Activated CD4-positive, alpha-beta T cell treated with anti-CD3 and anti-CD28 coated beads, Interleukin-2, amount 10 ng/mL, durations not matched to agents 7 days and 5 days (primary cell): Measurements from ENCODE around the gene HNRNPCL4. TPM values are rescaled to one million over a fixed set of nuclear protein-coding genes. Genes with fewer than 3 reads are reported as not detected.
"Not testable (repeated sequence)": the region's sequence is repeated elsewhere in the genome, so short reads cannot be mapped to it uniquely, and the experiment has no call there.

Experiments used
- CTCF ChIA-PET: fragments of 350-600 bp; sonication (Branson Sonifier 250); formaldehyde crosslinking; loops from one replicate; lab custom pipeline; 2021; ENCODE audit warnings: antibody characterized with exemption; lab: Charles Lee
- POLR2A ChIA-PET: fragments of 350-600 bp; sonication (Branson Sonifier 250); formaldehyde crosslinking; loops from one replicate; lab custom pipeline; 2021; ENCODE audit warnings: antibody characterized with exemption; lab: Charles Lee
- DNase-seq: peaks from one replicate; pipeline ENCODE4 v3.0.0-alpha.2; 2020
- H3K27ac Mint-ChIP-seq: one replicate; pipeline ENCODE4 v1.8.0; 2021; ENCODE audit warnings: mild to moderate bottlenecking, moderate library complexity, mixed read lengths
- H3K27me3 Mint-ChIP-seq: one replicate; pipeline ENCODE4 v1.8.0; 2021; ENCODE audit warnings: mixed read lengths
- H3K36me3 Mint-ChIP-seq: one replicate; pipeline ENCODE4 v1.8.0; 2021; ENCODE audit warnings: low read depth, mixed read lengths
- H3K4me1 Mint-ChIP-seq: one replicate; pipeline ENCODE4 v1.8.0; 2021; ENCODE audit warnings: mixed read lengths
- H3K4me3 Mint-ChIP-seq: one replicate; pipeline ENCODE4 v1.8.0; 2021; ENCODE audit warnings: mild to moderate bottlenecking, moderate library complexity, mixed read lengths
- H3K9me3 Mint-ChIP-seq: one replicate; pipeline ENCODE4 v1.8.0; 2021; ENCODE audit warnings: mixed read lengths
- total RNA-seq, 2 experiments: library from RNA; stranded (reverse); gene quantifications; one replicate each; pipeline ENCODE4 v1.2.3, GENCODE V29; 2021

HNRNPCL4 gene
- total RNA-seq, result not detected

DNA sequence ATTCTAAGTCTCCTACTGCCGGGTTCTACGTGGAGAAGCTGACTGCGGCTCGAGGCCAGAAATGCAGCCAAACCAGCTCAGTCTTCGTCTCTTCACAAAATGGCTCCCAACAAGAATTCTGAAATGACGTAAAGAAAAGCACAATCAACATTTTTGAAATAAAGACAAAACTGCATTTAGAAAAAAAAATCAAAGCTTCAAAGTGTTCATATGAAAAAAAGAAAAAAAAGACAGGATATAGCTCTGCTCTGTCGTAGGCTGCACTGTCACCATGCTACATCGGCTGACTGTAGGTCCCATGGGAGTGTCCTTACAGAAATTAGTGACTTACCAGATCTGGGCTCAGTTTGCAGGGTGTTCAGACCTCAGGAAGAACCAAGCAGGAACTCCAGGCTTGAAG lies at the start of gene HNRNPCL4:
Gene HNRNPCL4 (minus strand): TSS at position 101 of the 400 bp plus-strand sequence. CDS start 164 bp downstream, outside the sequence.
- H3K4me1 Mint-ChIP-seq, H3K27ac Mint-ChIP-seq, H3K27me3 Mint-ChIP-seq, POLR2A ChIA-PET, H3K4me3 Mint-ChIP-seq, H3K36me3 Mint-ChIP-seq, CTCF ChIA-PET, DNase-seq, H3K9me3 Mint-ChIP-seq: not testable (repeated sequence)

DNA sequence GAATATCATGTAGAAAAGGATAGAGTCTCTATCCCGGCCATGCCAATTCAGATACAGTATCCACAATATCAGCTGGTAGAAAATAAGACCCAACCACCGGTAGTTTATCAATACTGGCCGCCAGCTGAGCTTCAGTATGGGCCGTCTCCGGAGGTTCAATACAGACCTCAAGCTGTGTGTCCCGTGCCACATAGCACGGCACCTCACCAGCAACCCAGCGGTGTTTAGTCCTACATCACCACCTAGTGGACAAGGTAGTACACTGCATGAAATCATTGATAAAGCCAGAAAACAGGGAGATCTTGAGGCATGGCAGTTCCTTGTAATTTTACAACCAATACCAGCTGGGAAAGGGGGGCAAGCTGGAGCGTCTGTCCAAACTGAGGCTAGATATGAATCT lies 43.3 kb upstream of the HNRNPCL4 start:
- H3K4me3 Mint-ChIP-seq, H3K27ac Mint-ChIP-seq, H3K9me3 Mint-ChIP-seq, H3K36me3 Mint-ChIP-seq, CTCF ChIA-PET, H3K4me1 Mint-ChIP-seq, H3K27me3 Mint-ChIP-seq, POLR2A ChIA-PET, DNase-seq: not testable (repeated sequence)

DNA sequence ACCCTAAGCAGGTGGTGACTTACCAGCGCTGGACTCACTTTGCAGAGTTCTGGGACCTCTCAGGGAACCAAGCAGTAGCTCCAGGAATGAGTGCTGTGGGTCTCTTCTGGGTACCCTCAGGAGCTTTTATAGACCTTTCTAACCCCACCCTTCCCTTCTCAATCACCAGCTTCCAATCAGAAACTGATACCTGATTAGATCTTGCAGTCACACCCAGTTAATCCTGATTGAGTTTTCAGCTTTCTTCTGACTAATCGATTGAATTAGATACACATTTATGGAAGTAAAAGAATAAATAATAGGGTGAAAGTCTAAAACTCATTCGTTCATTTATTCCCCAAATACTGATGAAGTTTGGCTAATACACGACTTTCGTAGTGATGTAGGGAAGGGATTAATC lies 35.9 kb upstream of the HNRNPCL4 start, which contains the start of gene PRAMEF13:
Gene PRAMEF13 (minus strand): TSS at position 101 of the 400 bp plus-strand sequence. CDS start 1,820 bp downstream, outside the sequence.
- H3K4me3 Mint-ChIP-seq, H3K27ac Mint-ChIP-seq, CTCF ChIA-PET, H3K4me1 Mint-ChIP-seq, H3K27me3 Mint-ChIP-seq, POLR2A ChIA-PET, H3K36me3 Mint-ChIP-seq, DNase-seq, H3K9me3 Mint-ChIP-seq: not testable (repeated sequence)

DNA sequence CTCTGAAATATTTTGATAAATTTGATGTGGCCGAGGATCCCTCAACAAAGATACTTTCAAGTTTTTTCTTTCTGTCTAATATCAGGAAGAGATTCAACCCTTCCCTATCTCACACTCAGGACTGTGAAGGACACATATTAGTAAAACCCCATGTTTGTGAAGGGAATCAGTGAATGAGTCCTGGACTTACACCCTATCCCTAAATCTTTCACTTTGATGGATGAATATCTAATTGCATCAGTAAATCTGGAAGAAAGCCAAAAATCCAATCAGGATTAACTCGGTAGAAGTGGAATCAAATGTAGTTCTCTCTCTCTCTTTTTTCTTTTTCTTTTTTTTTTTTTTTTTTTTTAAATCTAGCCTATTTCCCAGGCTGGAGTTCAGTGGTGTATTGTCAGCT lies 6.1 kb upstream of the HNRNPCL4 start, which contains the start of gene PRAMEF9:
Gene PRAMEF9 (plus strand): TSS at position 301 of the 400 bp plus-strand sequence. CDS start 3,433 bp downstream, outside the sequence.
- POLR2A ChIA-PET, DNase-seq, H3K36me3 Mint-ChIP-seq, H3K4me3 Mint-ChIP-seq, CTCF ChIA-PET, H3K4me1 Mint-ChIP-seq, H3K9me3 Mint-ChIP-seq, H3K27me3 Mint-ChIP-seq, H3K27ac Mint-ChIP-seq: not testable (repeated sequence)

DNA sequence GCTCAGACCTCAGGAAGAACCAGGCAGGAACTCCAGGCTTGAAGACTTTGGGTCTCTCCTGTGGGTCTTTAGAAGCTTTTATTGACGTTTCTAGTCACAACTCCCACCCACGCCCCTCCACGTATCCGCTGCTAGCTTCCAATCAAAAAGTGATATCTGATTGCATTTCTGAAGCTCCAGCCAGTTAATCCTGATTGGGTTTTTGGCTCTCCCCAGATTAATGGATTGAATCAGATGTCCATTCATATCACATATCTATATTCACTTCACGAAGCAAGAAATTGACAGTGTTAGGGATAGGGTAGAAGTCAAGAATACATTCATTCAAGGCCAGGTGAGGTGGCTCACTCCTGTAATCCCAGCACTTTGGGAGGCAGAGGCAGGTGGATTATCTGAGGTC lies 9.5 kb downstream of the HNRNPCL4 start, which contains the start of gene PRAMEF26:
Gene PRAMEF26 (minus strand): TSS at position 101 of the 400 bp plus-strand sequence. CDS start 2,914 bp downstream, outside the sequence.
- H3K27me3 Mint-ChIP-seq, H3K4me3 Mint-ChIP-seq, H3K27ac Mint-ChIP-seq, H3K9me3 Mint-ChIP-seq, DNase-seq, CTCF ChIA-PET, H3K4me1 Mint-ChIP-seq, POLR2A ChIA-PET, H3K36me3 Mint-ChIP-seq: not testable (repeated sequence)

DNA sequence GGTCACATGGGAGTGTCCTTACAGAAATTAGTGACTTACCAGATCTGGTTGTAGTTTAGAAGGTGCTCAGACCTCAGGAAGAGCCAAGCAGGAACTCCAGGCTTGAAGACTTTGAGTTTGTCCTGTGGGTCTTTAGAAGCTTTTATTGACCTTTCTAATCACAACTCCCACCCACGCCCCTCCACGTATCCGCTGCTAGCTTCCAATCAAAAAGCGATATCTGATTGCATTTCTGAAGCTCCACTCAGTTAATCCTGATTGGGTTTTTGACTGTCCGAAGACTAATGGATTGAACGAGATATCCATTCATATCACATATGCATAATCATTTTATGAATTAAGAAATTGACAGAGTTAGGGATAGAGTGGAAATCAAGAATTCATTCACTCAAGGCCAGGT lies 48.7 kb downstream of the HNRNPCL4 start, which contains the start of gene HNRNPCL2:
Gene HNRNPCL2 (minus strand): TSS at position 101 of the 400 bp plus-strand sequence. CDS start 454 bp downstream, outside the sequence.
- DNase-seq, POLR2A ChIA-PET, H3K4me1 Mint-ChIP-seq, H3K4me3 Mint-ChIP-seq, H3K27me3 Mint-ChIP-seq, H3K36me3 Mint-ChIP-seq, H3K9me3 Mint-ChIP-seq, CTCF ChIA-PET, H3K27ac Mint-ChIP-seq: not testable (repeated sequence)

Other genes starting within 250 kb of the HNRNPCL4 start
- gene PRAMEF7, start 249.0 kb downstream of the HNRNPCL4 start, total RNA-seq, result not detected
- gene PRAMEF6, start 218.1 kb downstream of the HNRNPCL4 start, total RNA-seq, result not detected
- gene PRAMEF27, start 109.1 kb downstream of the HNRNPCL4 start, total RNA-seq, result not detected
- gene HNRNPCL3, start 104.9 kb downstream of the HNRNPCL4 start, total RNA-seq, result not detected
- gene PRAMEF25, start 94.9 kb downstream of the HNRNPCL4 start, total RNA-seq, result not detected
- gene HNRNPCL2, start 48.8 kb downstream of the HNRNPCL4 start, total RNA-seq, result not detected
- not detected for gene PRAMEF26, start 9.6 kb downstream of the HNRNPCL4 start, total RNA-seq
- not detected for gene PRAMEF9, start 6.2 kb upstream of the HNRNPCL4 start, total RNA-seq
- not detected for gene PRAMEF13, start 35.8 kb upstream of the HNRNPCL4 start, total RNA-seq
- gene PRAMEF18, start 60.5 kb upstream of the HNRNPCL4 start, total RNA-seq, result not detected
- gene PRAMEF5, start 88.6 kb upstream of the HNRNPCL4 start, total RNA-seq, result not detected
- not detected for gene PRAMEF8, start 119.5 kb upstream of the HNRNPCL4 start, total RNA-seq
- gene PRAMEF33, start 137.9 kb upstream of the HNRNPCL4 start, total RNA-seq, result not detected
- gene PRAMEF15, start 149.9 kb upstream of the HNRNPCL4 start, total RNA-seq, result not detected
- gene PRAMEF14, start 181.5 kb upstream of the HNRNPCL4 start, total RNA-seq, result not detected
- gene PRAMEF19, start 206.3 kb upstream of the HNRNPCL4 start, total RNA-seq, result not detected
- not detected for gene PRAMEF17, start 224.0 kb upstream of the HNRNPCL4 start, total RNA-seq
- gene PRAMEF20, start 244.8 kb upstream of the HNRNPCL4 start, total RNA-seq, result not detected